ENCODE measurements around the gene JAG2. TPM values are rescaled to one million over a fixed set of nuclear protein-coding genes. Genes with fewer than 3 reads are reported as not detected.

Gene JAG2
- total RNA-seq, 1 donor from 2014 or later = 3.8 TPM

DNA sequence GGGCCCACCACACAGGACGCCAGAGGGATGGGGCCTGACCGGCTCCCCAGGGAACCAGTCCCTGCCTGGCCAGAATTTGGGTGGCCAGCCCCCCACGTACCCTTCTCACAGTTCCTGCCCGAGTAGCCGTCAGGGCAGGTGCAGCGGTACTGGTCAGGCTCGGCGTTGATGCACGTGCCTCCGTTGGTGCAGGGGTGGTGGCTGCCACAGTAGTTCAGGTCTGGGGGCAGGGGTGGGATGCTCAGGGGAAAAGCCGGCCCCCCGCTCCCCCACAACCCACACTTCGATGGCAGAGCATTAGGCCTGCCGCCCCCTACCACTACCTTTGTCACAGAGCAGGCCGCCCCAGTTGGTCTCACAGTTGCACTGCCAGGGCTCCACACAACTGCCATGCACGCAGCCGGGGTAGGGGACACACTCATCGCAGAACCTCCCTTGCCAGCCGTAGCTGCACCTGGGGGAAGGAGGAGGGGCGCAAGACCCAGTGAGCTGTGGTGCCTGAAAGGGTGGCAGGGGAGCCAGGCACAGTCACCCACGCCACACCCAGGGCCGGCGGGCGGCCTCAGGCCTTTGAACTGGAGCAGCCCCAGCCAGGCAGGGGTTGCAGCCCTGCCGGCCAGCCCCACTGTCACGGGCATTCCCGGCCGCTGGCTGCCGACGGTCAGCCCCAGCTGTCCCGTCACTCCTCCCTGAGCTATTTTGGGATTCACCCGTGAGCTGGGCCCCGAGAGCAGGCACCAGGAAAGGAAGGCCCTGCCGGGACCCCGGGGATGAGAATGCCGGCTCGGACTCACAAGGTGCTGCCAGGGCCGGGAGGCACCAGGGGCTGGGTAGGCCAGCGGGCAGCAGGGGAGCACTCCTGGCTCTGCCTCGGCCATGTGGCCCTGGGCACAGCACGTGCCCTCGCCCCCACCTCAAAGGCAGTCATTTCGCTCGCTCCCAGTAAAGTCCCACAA, 16.5 kb downstream of the JAG2 start:
- Mint-ChIP-seq H3K4me1 (ENCODE audit: low read depth) (no peaks in the 10 kb centered on the region), H3K4me3 (ENCODE audit: low read depth) (no peak overlapping the region), H3K27me3 (no peaks in the 10 kb centered on the region), H3K36me3 (ENCODE audit: insufficient read depth) (no peaks in the 10 kb centered on the region), H3K27ac (no peak overlapping the region), H3K9me3 (ENCODE audit: low read depth) (no peaks in the 10 kb centered on the region)
- no peak for DNase-seq (ENCODE audit: low spot score, unreplicated experiment)
- TF ChIP-seq, protein P1, sequence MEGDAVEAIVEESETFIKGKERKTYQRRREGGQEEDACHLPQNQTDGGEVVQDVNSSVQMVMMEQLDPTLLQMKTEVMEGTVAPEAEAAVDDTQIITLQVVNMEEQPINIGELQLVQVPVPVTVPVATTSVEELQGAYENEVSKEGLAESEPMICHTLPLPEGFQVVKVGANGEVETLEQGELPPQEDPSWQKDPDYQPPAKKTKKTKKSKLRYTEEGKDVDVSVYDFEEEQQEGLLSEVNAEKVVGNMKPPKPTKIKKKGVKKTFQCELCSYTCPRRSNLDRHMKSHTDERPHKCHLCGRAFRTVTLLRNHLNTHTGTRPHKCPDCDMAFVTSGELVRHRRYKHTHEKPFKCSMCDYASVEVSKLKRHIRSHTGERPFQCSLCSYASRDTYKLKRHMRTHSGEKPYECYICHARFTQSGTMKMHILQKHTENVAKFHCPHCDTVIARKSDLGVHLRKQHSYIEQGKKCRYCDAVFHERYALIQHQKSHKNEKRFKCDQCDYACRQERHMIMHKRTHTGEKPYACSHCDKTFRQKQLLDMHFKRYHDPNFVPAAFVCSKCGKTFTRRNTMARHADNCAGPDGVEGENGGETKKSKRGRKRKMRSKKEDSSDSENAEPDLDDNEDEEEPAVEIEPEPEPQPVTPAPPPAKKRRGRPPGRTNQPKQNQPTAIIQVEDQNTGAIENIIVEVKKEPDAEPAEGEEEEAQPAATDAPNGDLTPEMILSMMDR (IDR thresholded peaks at IDR 0.05; ENCODE audit: unreplicated experiment) = no peak

DNA sequence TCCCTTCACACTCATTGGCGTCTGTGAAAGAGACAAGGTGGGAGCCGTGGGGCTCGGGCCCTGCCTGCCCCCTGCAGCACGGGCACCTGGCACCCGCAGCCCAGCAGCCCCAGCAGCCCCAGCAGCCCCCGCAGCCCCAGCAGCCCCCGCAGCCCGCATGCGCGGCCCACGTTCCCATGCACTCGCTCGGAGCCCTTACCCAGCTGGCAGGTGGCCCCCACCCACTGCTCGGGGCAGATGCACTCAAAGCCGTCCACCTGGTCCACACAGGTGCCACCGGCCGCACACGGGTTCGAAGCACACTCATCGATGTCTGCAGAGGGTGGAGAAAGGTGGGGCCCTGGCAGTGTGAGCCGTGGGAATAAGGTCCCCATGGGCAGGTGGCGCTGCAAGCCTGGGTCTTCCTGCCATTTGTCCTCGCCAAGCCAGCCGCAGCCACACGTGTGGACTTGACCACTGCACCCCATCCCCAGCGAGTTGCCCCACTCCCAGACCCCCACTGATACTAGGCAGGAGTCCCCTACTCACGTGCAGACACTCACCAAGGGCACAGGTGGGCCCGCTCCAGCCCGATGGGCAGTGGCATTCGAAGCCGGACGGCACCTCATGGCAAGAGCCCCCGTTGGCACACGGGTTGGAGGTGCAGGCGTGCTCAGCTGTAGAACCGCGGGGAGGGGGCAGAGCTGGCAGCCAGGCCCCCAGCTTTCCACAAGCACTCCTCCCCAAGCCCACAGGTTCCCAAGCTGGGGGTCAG, 17.3 kb downstream of the JAG2 start:
- Mint-ChIP-seq H3K27me3 (no peaks in the 10 kb centered on the region), H3K9me3 (ENCODE audit: low read depth) (no peaks in the 10 kb centered on the region), H3K4me1 (ENCODE audit: low read depth) (no peaks in the 10 kb centered on the region), H3K4me3 (ENCODE audit: low read depth) (no peak overlapping the region), H3K27ac (no peak overlapping the region), H3K36me3 (ENCODE audit: insufficient read depth) (no peaks in the 10 kb centered on the region)
- TF ChIP-seq, protein P1 (IDR thresholded peaks at IDR 0.05; ENCODE audit: unreplicated experiment) = no peak
- no peak for DNase-seq (ENCODE audit: low spot score, unreplicated experiment)

DNA sequence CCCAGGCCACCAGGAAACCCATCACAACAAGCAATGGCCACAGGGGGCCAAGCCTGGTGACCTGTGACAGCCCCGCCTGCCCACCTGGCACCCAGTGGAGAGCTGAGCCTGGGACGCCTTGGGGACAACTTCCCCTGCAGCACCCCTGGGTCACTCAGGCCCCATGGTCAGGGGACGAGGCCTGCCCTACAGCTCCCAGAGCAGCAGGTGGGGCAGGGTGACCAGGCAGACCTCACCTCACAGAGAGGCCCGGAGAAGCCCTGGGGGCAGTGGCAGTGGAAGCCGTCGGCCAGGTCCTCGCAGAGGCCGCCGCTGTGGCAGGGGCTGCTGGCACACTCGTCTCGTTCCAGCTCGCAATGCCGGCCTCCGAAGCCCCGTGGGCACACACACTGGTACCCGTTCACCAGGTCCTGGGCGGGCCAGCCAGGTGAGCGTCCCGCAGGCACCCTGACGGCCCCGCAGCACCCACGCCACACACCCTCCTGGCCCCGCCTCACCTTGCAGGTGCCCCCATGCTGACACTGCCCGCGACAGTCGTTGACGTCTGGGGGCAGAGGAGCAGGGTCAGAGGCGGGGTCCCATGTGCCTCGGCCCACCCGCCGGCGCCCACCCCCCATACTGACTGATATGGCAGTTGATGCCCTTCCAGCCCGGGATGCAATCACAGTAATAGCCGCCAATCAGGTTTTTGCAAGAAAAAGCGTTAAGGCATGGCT, 18.1 kb downstream of the JAG2 start:
- no peaks in the 10 kb centered on the region for H3K9me3 Mint-ChIP-seq (ENCODE audit: low read depth)
- H3K4me1 Mint-ChIP-seq (ENCODE audit: low read depth) = no peaks in the 10 kb centered on the region
- H3K36me3 Mint-ChIP-seq (ENCODE audit: insufficient read depth) = no peaks in the 10 kb centered on the region
- no peak overlapping the region for H3K4me3 Mint-ChIP-seq (ENCODE audit: low read depth)
- H3K27me3 Mint-ChIP-seq = no peaks in the 10 kb centered on the region
- H3K27ac Mint-ChIP-seq = no peak overlapping the region
- no peak for DNase-seq (ENCODE audit: low spot score, unreplicated experiment)
- TF ChIP-seq, protein P1 (IDR thresholded peaks at IDR 0.05; ENCODE audit: unreplicated experiment) = no peak

DNA sequence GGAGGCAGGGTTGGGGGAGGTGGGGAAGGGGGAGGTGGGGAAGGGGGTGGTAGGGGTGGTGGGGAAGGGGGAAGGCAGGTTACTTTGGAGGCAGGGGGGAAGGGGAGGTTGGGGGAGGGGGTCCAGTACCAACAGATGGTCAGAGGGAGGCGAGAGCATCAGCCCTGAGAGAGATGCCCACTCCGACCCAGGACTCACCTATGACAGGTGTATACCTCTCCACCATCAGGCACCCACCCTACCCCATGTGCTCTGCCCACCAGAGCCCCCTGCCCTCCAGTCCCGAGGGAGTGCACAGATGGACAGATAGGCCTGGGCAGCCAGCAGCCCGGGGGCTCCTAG, 18.6 kb downstream of the JAG2 start:
- no peak for DNase-seq (ENCODE audit: low spot score, unreplicated experiment)
- no peaks in the 10 kb centered on the region for H3K9me3 Mint-ChIP-seq (ENCODE audit: low read depth)
- H3K36me3 Mint-ChIP-seq (ENCODE audit: insufficient read depth) = no peaks in the 10 kb centered on the region
- H3K4me1 Mint-ChIP-seq (ENCODE audit: low read depth) = no peaks in the 10 kb centered on the region
- no peak overlapping the region for H3K4me3 Mint-ChIP-seq (ENCODE audit: low read depth)
- TF ChIP-seq, protein P1 (IDR thresholded peaks at IDR 0.05; ENCODE audit: unreplicated experiment) = no peak
- no peaks in the 10 kb centered on the region for H3K27me3 Mint-ChIP-seq
- H3K27ac Mint-ChIP-seq = no peak overlapping the region
